Putamen (tissue), 1 donor: ENCODE measurements around the gene CRYBG1.

Source experiments
- DNase-seq: peaks from one replicate; pipeline ENCODE4 v3.0.0-alpha.2; 2016; ENCODE audit warnings: low spot score

The CRYBG1 gene

DNA sequence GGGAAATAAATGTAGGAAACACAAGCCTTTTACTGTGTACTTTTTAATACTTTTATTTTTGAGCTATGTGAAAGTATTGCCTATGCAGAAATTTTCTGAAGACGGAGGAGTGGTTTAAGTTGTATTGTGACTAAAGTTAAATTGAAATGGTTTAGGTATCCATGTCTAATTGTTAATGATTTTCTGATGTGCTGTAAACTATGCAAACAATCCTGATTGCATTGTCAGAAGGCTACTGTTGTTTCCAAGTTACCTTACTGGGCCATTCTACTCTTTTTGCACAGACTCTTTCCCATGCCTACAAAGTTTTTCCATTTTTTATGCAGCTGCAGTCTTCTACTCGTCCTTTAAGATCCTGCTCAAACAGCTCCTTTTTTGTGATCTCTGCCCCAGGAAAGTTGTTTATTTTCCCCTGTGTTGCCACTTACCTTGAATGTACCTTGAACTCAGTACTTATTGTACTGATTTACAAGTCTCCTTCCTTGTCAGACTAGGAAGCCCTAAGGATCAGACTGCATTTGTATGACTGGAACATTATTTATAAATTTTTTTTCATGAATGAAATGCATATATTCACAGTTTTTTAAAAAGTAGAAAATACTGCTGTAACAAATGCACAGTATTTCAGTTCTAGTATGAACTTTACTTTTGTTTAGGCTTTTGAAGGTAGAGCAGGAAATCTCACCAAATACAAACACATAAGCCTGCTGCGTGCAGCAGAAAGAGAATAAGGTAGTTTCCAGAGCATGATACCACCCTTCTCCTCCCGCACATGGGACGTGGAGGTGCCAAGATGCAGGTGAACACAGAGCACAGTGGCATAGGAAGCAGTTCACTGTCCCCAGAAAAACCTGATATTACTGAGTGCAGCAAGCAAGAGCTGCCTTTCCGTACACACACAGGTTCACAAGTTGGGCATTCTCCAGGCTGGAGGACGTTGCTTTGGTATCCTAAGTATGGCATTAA lies 97.8 kb downstream of the CRYBG1 start:
- DNase-seq, result no peak

GRCh38 chr6:106460481-106460880 lies 100.0 kb downstream of the CRYBG1 start:
- DNase-seq, result no peak

DNA sequence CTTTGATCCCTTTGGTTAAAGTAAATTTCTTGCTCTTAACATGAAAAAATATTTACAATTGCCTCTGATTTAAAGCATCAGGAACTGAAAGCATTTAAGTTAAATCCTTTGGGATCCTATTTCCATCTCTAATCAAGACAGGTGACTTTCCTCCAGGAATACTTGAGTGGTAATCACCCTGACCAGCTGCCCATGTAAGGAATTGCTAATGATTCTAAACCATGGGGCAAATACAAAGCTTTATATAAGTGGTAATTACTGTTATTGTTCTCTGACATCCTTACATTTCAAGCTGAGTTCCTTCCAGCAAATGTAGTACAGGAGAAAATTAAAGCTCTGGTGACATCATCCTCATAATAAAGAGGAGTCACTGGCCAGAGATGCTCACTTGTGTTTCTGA lies 100.6 kb downstream of the CRYBG1 start:
- no peak for DNase-seq

DNA sequence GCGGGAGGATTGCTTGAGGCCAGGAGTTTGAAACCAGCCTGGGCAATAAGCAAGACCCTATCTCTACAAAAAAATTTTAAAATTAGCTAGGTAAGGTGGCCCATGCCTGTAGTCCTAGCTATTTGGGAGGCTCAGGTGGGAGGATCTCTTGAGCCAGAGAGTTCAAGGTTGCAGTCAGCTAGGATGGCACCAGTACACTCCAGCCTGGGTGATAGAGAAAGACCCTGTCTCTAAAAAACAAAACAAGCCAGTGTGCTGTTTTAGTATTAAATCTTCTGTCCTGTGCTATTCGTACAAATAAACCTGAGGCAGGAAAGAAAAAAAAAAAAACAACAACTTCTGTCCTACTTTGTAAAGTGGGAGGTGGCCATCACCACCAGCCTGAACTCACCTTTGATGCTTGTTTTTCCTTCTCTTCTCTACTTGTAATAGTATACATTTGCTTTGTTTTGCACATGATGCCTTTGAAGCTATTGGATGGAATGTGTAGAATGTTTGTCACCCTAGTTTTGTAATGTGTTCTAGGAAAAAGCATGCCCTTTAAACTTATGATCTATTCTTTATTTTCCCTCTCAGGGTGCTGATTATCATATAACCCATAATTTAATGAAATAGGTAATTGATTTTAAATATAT lies 102.5 kb downstream of the CRYBG1 start:
- no peak for DNase-seq

- no peak for DNase-seq
These were observed 105.7 kb downstream of the CRYBG1 start for GRCh38 chr6:106466211-106466610.

DNA sequence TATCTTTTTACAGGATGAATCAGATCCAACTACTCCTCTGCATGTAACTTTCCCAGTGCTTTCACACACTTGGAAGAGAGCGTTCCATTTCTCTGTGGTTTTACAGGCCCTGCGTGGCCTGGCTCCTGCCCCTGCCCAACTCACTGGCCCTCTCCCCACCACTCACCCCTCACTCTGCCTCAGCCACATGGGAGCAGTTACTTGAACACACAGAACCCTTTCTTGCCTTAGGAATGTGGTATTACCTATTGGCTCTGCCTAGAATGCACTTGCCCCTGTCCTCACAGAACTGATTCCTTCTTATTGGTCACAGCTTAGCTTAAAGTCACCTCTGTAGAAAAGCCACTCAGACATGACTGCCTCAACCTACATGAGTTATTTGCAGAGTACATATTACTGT lies 108.4 kb downstream of the CRYBG1 start:
- no peak for DNase-seq

DNA sequence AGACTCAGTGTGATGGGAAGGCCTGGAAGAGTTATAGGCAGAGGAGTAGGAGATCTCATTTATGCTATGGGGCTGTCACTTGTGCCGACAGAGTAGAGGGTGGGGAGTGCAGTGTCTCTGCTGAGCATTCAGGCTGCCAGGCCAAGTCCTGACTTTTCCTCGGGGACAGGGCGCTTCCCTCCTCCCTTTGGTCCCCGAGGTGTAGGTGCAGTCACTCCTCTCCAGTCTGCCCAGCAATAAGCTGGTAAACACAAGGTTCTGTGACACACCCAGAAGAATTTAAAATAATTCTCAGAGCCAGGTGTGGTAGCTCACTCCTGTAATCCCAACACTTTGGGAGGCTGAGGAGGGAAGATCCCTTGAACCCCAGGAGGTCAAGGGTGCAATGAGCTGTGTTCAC lies 109.4 kb downstream of the CRYBG1 start:
- DNase-seq, result no peak

- no peak for DNase-seq
These were observed 109.8 kb downstream of the CRYBG1 start for GRCh38 chr6:106470316-106470715.

DNA sequence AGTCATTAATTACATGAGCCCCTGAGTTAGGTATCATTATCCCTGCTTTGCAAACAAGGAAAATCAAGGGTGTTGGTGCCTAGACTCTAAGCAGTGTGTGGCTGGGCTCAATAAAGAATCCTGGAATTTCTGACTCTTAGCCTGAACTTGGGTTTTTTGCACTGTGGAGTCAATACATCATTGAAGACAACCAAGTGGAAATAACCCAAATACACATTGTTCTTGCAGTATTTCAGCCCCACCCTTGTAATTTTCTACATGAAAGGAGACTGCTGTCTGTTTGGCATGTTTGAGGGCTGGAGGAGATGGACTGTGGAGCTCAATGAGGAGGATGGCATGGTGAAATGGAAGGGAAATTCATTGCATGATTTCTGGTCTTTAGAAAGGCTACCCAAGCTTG lies 110.3 kb downstream of the CRYBG1 start:
- DNase-seq, result no peak

DNA sequence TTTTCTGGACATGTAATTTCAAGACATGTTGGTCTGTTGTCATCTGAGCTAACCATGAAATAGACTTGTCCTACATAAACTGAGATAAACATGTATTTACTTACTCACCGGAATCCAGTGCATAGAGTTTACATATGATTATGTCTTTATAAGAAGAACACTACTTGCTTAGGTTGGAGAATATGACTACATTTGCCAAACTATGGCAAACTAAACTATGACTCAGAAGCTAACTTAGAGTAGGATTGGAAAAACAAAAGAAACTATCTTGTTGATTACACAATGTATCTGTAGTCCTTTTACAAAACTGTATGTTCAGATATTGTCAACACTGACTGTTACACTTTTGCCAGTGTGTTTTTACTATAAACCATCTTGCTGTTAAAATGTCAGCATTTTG lies 113.3 kb downstream of the CRYBG1 start:
- no peak for DNase-seq

GRCh38 chr6:106474466-106474865 lies 113.9 kb downstream of the CRYBG1 start:
- DNase-seq, result no peak

GRCh38 chr6:106475284-106475683 lies 114.8 kb downstream of the CRYBG1 start:
- no peak for DNase-seq

- no peak for DNase-seq
These were observed 116.0 kb downstream of the CRYBG1 start for GRCh38 chr6:106476331-106477105.

- DNase-seq, result no peak
These were observed 116.6 kb downstream of the CRYBG1 start for GRCh38 chr6:106477146-106477545.

DNA sequence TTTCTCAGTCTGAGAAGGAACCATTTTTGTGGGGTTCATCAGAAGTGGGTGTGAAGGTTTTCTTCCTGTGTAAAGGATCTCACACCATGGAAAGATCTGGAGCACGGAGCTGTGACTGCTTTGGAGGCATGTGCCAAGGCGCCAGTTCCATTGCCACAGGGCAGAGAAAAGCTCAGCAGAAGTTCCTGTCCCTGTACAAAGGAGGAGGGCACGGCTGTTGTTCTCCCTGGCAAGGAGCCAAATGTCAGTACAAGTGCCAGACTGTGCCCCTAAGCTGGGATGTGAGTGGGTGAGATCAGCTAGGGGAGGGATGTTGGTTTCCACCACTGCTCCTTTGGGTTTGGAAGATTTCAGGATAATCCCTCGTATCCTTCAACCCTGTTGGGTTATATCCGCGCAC lies 117.3 kb downstream of the CRYBG1 start:
- no peak for DNase-seq

DNA sequence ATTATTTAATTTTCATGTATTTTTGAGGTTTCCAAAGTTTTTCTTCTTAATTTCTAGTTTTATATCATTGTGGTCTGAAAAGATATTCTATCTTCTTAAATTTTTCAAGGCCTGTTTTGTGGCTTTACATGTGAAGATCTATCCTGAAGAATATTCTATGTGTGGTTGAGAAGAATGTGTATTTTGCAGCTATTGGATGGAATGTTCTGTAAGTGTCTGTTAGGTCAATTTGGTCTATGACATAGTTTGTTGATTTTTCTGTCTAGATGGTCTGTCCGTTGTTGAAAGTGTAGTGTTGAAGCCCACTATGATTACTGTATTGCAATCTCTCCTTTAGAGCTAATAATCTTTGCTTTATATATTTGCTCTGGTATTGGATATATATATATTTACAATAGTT lies 125.7 kb downstream of the CRYBG1 start:
- DNase-seq, result no peak

DNA sequence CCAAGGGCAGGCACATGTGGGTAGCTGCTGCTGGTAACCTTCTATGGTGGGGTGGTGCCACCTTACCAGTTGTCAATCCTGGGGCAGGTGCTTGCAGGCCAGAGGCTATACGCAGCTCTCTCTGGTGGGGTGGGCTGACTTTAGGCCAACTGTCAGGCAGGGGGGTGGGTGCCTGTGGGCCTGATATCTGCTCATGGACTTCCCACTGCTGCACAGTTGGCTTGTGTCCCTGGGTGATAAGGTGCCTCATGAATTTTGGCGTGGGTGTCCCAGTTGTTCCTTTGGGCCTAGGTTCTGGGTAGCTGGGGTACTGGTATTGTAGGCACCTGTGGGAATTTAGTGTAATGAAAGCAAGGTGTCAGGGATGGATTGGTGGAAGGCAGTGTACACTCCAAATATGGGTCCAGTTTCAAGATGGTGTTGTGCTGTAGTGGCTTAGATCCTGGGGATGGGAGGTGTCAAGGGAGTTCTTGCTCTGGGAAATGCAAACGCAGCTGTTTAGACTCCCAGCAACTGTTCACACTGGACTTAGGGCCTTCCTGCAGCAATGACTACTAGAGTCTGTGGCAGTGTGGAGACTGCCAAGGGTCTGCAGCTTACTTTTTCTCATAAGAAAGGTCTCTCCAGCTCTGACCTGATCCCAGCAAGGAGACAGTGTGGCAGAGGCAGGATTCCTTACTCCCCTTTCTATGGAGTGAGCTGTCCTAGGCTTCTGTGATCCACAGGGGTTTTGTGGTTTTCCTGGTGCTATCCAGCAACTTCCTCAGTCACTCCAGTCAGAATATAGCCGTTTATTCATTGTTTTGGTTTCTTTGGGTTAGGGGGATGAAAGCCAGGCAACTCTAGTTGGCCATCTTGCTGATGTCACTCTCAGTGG lies 128.2 kb downstream of the CRYBG1 start:
- no peak for DNase-seq

GRCh38 chr6:106490030-106490429 lies 129.5 kb downstream of the CRYBG1 start:
- no peak for DNase-seq

- DNase-seq, result no peak
These were observed 129.9 kb downstream of the CRYBG1 start for GRCh38 chr6:106490436-106490835.

DNA sequence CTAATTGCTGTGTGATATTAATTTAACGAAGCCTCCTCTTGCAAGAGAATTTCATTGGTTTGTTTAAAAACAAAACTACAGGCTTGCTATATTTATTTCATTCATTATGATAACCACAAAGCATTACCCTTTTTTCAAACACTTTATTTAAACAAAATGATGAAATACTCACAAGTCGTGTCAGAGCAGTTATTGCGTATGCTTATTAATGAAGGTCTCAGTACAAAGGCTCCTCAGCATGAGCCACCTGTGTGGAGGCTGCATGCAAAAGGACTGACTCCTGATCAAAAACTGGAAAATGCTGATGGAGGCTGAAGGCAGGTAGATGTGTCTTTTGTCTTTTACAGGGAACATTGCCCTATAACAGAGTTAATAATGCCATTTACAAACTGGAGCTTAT lies 130.5 kb downstream of the CRYBG1 start:
- DNase-seq, result no peak

DNA sequence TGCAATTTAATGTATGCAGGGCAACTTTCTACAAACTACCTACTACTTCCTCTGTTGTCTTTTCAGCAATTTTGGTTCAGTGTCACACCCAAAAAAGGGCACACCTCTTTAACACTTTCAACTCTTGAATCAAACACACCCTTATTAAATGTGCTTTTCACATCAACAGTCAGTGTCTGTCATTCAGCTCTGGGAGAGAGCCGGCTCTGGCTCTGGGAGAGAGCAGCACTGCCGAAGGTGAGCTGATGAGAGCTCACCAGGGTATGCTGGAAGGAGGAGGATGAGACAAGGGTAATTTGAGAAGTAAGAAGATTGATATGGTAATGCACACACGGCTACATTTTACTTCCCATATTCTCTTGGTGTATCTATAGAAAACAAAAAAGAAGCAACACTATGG lies 134.5 kb downstream of the CRYBG1 start:
- DNase-seq, result no peak

DNA sequence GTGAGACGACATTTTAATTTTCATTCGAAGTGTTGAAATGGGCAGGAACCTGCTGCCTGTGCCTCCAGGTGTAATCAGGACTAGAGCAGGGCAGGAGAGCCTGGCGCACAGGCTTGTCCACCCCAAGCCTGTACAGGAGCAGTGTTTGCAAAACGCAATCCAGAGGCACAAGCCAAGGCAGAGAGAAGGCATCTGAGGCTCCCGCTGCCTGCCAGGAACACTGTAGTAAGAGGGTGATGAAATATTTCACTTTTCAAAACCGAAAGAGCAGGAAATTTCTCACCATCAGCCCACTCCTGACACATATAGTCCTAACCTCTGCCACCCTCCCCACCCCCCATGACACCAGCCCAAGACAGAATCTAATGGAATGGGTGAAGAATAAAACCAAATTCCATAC lies 136.3 kb downstream of the CRYBG1 start:
- no peak for DNase-seq
